Measurements from ENCODE around the gene MAP1LC3A. TPM values are rescaled to one million over a fixed set of nuclear protein-coding genes. Genes with fewer than 3 reads are reported as not detected.
A peak's percentile ranks its signal among the peaks of the same experiment; 100 is the strongest.
"Not testable (repeated sequence)": the region's sequence is repeated elsewhere in the genome, so short reads cannot be mapped to it uniquely, and the experiment has no call there.

Gene MAP1LC3A
- total RNA-seq = 10 to 100 TPM in 2 of 5 donors, 1 to 10 TPM in 3; 2.3 to 15.5 (median 2.6) TPM
- 3.9 TPM for total RNA-seq (2013)
- total RNA-seq = 0.97 to 37.1 (median 5.7) reads per million in 29 experiments

GRCh38 chr20:34558320-34559218 lies at the start of gene MAP1LC3A:
TSS of gene MAP1LC3A (plus strand) at chr20:34558718. CDS start at chr20:34558869, 151 bp downstream.
- ChIA-PET CTCF (no interaction called here), POLR2A (interaction anchor here in 1 of 2 donors (1.0 kb wide), 2 partner anchors 42 to 149 kb away, joined by 3 to 7 read pairs; no protein-coding TSS in a partner anchor)
- Mint-ChIP-seq H3K27me3 (no peaks in the 10 kb centered on the region), H3K4me3 (peak within 1 kb of the TSS; percentile 74 to 90 (median 87)), H3K9me3 (no peaks in the 10 kb centered on the region), H3K27ac (peak within 1 kb of the TSS; percentile 65 to 85), H3K4me1 (peaks cover 12 to 16% (median 15%) of the 10 kb centered on the region in 3 donors), H3K36me3 (no peaks in the 10 kb centered on the region)
- Histone ChIP-seq H3K36me3 (ENCODE audit: control insufficient read depth in 2 of 2, extremely low read depth in 1 of 2, insufficient read depth in 1 of 2, low read length in 1 of 2) (no peaks in the 10 kb centered on the region), H3K9me3 (no peaks in the 10 kb centered on the region), H3K27me3 (replicated peaks in 1 of 2; ENCODE audit: control insufficient read depth in 2 of 2, extremely low read depth in 1 of 2, insufficient read depth in 2 of 2, low read length in 1 of 2) (no peaks in the 10 kb centered on the region), H3K4me1 (ENCODE audit: control insufficient read depth in 1 of 2, extremely low read depth in 1 of 2, insufficient read depth in 2 of 2, low read length in 2 of 2) (peaks cover 2 to 9% of the 10 kb centered on the region in 2 experiments), H3K27ac (ENCODE audit: low read length) (peak within 1 kb of the TSS; percentile 98), H3K4me3 (ENCODE audit: control insufficient read depth in 1 of 2, extremely low read depth in 1 of 2, low read length in 1 of 2) (peak within 1 kb of the TSS; percentile 67 to 84)
- WGBS (ENCODE audit: insufficient coverage) = 14% methylated on average over 96 of the region's 103 CpGs
- DNase-seq = peak; percentile 69 to 98 (median 93)
- peak; percentile 76 to 88 (median 81) for ATAC-seq (replicated peaks in 1 of 4)

- ChIA-PET POLR2A (no interaction called here), CTCF (no interaction called here)
- no peaks in the 10 kb centered on the region for H3K27me3 ChIP-seq (replicated peaks in 1 of 2; ENCODE audit: control insufficient read depth in 2 of 2, extremely low read depth in 1 of 2, insufficient read depth in 2 of 2, low read length in 1 of 2)
- no CpG with 5 or more reads among the region's 1 CpG for WGBS (ENCODE audit: insufficient coverage)
- no peak overlapping the region for H3K27ac ChIP-seq (ENCODE audit: low read length)
- no peaks in the 10 kb centered on the region for H3K9me3 ChIP-seq
- DNase-seq (no peak), ATAC-seq (replicated peaks in 1 of 4) (no peak)
- H3K4me3 ChIP-seq (ENCODE audit: control insufficient read depth in 1 of 2, extremely low read depth in 1 of 2, low read length in 1 of 2) = no peak overlapping the region
- H3K4me3 Mint-ChIP-seq = no peak overlapping the region
- peaks cover 18% of the 10 kb centered on the region for H3K36me3 Mint-ChIP-seq
- H3K9me3 Mint-ChIP-seq = no peaks in the 10 kb centered on the region
- peaks cover 22 to 29% (median 28%) of the 10 kb centered on the region in 3 donors for H3K4me1 Mint-ChIP-seq
- H3K36me3 ChIP-seq (ENCODE audit: control insufficient read depth in 2 of 2, extremely low read depth in 1 of 2, insufficient read depth in 1 of 2, low read length in 1 of 2) = peaks cover 0 to 26% of the 10 kb centered on the region in 2 donors
- peak overlapping the region in 1 of 2 donors; percentile 39 for H3K27ac Mint-ChIP-seq
- no peaks in the 10 kb centered on the region for H3K27me3 Mint-ChIP-seq
- peaks cover 3% of the 10 kb centered on the region in 2 experiments for H3K4me1 ChIP-seq (ENCODE audit: control insufficient read depth in 1 of 2, extremely low read depth in 1 of 2, insufficient read depth in 2 of 2, low read length in 2 of 2)
These were observed 47.9 kb upstream of the MAP1LC3A start for GRCh38 chr20:34510575-34510974.

- no peak overlapping the region for H3K4me3 ChIP-seq (ENCODE audit: control insufficient read depth in 1 of 2, extremely low read depth in 1 of 2, low read length in 1 of 2)
- H3K9me3 ChIP-seq = no peaks in the 10 kb centered on the region
- H3K4me1 Mint-ChIP-seq = peaks cover 22 to 31% (median 28%) of the 10 kb centered on the region in 3 donors
- H3K27ac Mint-ChIP-seq = peak overlapping the region in 1 of 2 donors; percentile 62
- POLR2A ChIA-PET = no interaction called here
- CTCF ChIA-PET = no interaction called here
- no peaks in the 10 kb centered on the region for H3K27me3 ChIP-seq (replicated peaks in 1 of 2; ENCODE audit: control insufficient read depth in 2 of 2, extremely low read depth in 1 of 2, insufficient read depth in 2 of 2, low read length in 1 of 2)
- H3K9me3 Mint-ChIP-seq = no peaks in the 10 kb centered on the region
- WGBS (ENCODE audit: insufficient coverage) = no CpG with 5 or more reads among the region's 3 CpGs
- peaks cover 0 to 14% of the 10 kb centered on the region in 2 donors for H3K36me3 ChIP-seq (ENCODE audit: control insufficient read depth in 2 of 2, extremely low read depth in 1 of 2, insufficient read depth in 1 of 2, low read length in 1 of 2)
- DNase-seq = no peak
- no peak overlapping the region for H3K27ac ChIP-seq (ENCODE audit: low read length)
- H3K36me3 Mint-ChIP-seq = peaks cover 8% of the 10 kb centered on the region
- H3K27me3 Mint-ChIP-seq = no peaks in the 10 kb centered on the region
- peaks cover 3 to 5% of the 10 kb centered on the region in 2 experiments for H3K4me1 ChIP-seq (ENCODE audit: control insufficient read depth in 1 of 2, extremely low read depth in 1 of 2, insufficient read depth in 2 of 2, low read length in 2 of 2)
- no peak for ATAC-seq (replicated peaks in 1 of 4)
- H3K4me3 Mint-ChIP-seq = no peak overlapping the region
These were observed 46.6 kb upstream of the MAP1LC3A start for GRCh38 chr20:34511891-34512265.

- Mint-ChIP-seq H3K4me3 (no peak overlapping the region), H3K27ac (peak overlapping the region in 1 of 2 donors; percentile 62), H3K9me3 (no peaks in the 10 kb centered on the region), H3K27me3 (no peaks in the 10 kb centered on the region), H3K36me3 (peaks cover 8% of the 10 kb centered on the region), H3K4me1 (peaks cover 22 to 31% (median 28%) of the 10 kb centered on the region in 3 donors)
- 94% methylated on average over 2 of the region's 4 CpGs for WGBS (ENCODE audit: insufficient coverage)
- DNase-seq = no peak
- peaks cover 5 to 7% of the 10 kb centered on the region in 2 experiments for H3K4me1 ChIP-seq (ENCODE audit: control insufficient read depth in 1 of 2, extremely low read depth in 1 of 2, insufficient read depth in 2 of 2, low read length in 2 of 2)
- ATAC-seq (replicated peaks in 1 of 4) = no peak
- no peaks in the 10 kb centered on the region for H3K9me3 ChIP-seq
- no peak overlapping the region for H3K4me3 ChIP-seq (ENCODE audit: control insufficient read depth in 1 of 2, extremely low read depth in 1 of 2, low read length in 1 of 2)
- H3K27me3 ChIP-seq (replicated peaks in 1 of 2; ENCODE audit: control insufficient read depth in 2 of 2, extremely low read depth in 1 of 2, insufficient read depth in 2 of 2, low read length in 1 of 2) = no peaks in the 10 kb centered on the region
- ChIA-PET CTCF (interaction anchor here in 1 of 2 donors (0.5 kb wide), 1 partner anchor 42 kb away, joined by 3 read pairs; no protein-coding TSS in a partner anchor), POLR2A (no interaction called here)
- peak overlapping the region; percentile 52 for H3K27ac ChIP-seq (ENCODE audit: low read length)
- H3K36me3 ChIP-seq (ENCODE audit: control insufficient read depth in 2 of 2, extremely low read depth in 1 of 2, insufficient read depth in 1 of 2, low read length in 1 of 2) = peaks cover 0 to 14% of the 10 kb centered on the region in 2 donors
These were observed 46.1 kb upstream of the MAP1LC3A start for GRCh38 chr20:34512266-34512954.

GRCh38 chr20:34512955-34513419 lies 45.5 kb upstream of the MAP1LC3A start:
- peaks cover 0 to 9% of the 10 kb centered on the region in 2 donors for H3K36me3 ChIP-seq (ENCODE audit: control insufficient read depth in 2 of 2, extremely low read depth in 1 of 2, insufficient read depth in 1 of 2, low read length in 1 of 2)
- Mint-ChIP-seq H3K4me1 (peaks cover 26 to 34% (median 32%) of the 10 kb centered on the region in 3 donors), H3K36me3 (peaks cover 3% of the 10 kb centered on the region), H3K27me3 (no peaks in the 10 kb centered on the region), H3K9me3 (no peaks in the 10 kb centered on the region), H3K4me3 (peak overlapping the region in 1 of 3 donors; percentile 1), H3K27ac (peak overlapping the region; percentile 55 to 62)
- H3K4me1 ChIP-seq (ENCODE audit: control insufficient read depth in 1 of 2, extremely low read depth in 1 of 2, insufficient read depth in 2 of 2, low read length in 2 of 2) = peaks cover 5 to 12% of the 10 kb centered on the region in 2 experiments
- POLR2A ChIA-PET = no interaction called here
- H3K27ac ChIP-seq (ENCODE audit: low read length) = peak overlapping the region; percentile 52
- H3K4me3 ChIP-seq (ENCODE audit: control insufficient read depth in 1 of 2, extremely low read depth in 1 of 2, low read length in 1 of 2) = no peak overlapping the region
- no peaks in the 10 kb centered on the region for H3K9me3 ChIP-seq
- ATAC-seq (replicated peaks in 1 of 4) (no peak), DNase-seq (peak in 1 of 35 experiments; percentile 14)
- no peaks in the 10 kb centered on the region for H3K27me3 ChIP-seq (replicated peaks in 1 of 2; ENCODE audit: control insufficient read depth in 2 of 2, extremely low read depth in 1 of 2, insufficient read depth in 2 of 2, low read length in 1 of 2)
- CTCF ChIA-PET = interaction anchor here in 1 of 2 donors (0.5 kb wide), 1 partner anchor 45 kb away, joined by 3 read pairs; no protein-coding TSS in a partner anchor

GRCh38 chr20:34514034-34514433 lies 44.5 kb upstream of the MAP1LC3A start:
- H3K27me3 ChIP-seq (replicated peaks in 1 of 2; ENCODE audit: control insufficient read depth in 2 of 2, extremely low read depth in 1 of 2, insufficient read depth in 2 of 2, low read length in 1 of 2); H3K36me3 Mint-ChIP-seq; H3K9me3 ChIP-seq; H3K27ac Mint-ChIP-seq; H3K36me3 ChIP-seq (ENCODE audit: control insufficient read depth in 2 of 2, extremely low read depth in 1 of 2, insufficient read depth in 1 of 2, low read length in 1 of 2); H3K27me3 Mint-ChIP-seq; H3K4me3 ChIP-seq (ENCODE audit: control insufficient read depth in 1 of 2, extremely low read depth in 1 of 2, low read length in 1 of 2); DNase-seq; H3K9me3 Mint-ChIP-seq; H3K27ac ChIP-seq (ENCODE audit: low read length); CTCF ChIA-PET; ATAC-seq (replicated peaks in 1 of 4): not testable (repeated sequence)
- POLR2A ChIA-PET = interaction anchor here in 1 of 2 donors (0.6 kb wide), 1 partner anchor 1282 kb away, joined by 3 read pairs; no protein-coding TSS in a partner anchor
- Mint-ChIP-seq H3K4me1 (peaks cover 36 to 45% (median 38%) of the 10 kb centered on the region in 3 donors), H3K4me3 (peak overlapping the region in 1 of 3 donors; percentile 4)
- H3K4me1 ChIP-seq (ENCODE audit: control insufficient read depth in 1 of 2, extremely low read depth in 1 of 2, insufficient read depth in 2 of 2, low read length in 2 of 2) = peaks cover 5 to 18% of the 10 kb centered on the region in 2 experiments
- WGBS (ENCODE audit: insufficient coverage) = 98% methylated on average over 12 of the region's 17 CpGs

Data from T-cell (primary cell).